Activated T-helper 2 cell treated with anti-CD3 and anti-CD28 coated beads, Interferon-gamma antibody, Interleukin-2, Interleukin-4, amounts not matched to agents 10 μg/mL and 5 μg/mL and 100 μg/mL, durations not matched to agents 14 hours and 24 hours and 36 hours (primary cell): Measurements from ENCODE around the gene TMC5. TPM values are rescaled to one million over a fixed set of nuclear protein-coding genes. Genes with fewer than 3 reads are reported as not detected.
"Not testable (repeated sequence)": the region's sequence is repeated elsewhere in the genome, so short reads cannot be mapped to it uniquely, and the experiment has no call there.

Experiments
- DNase-seq: peaks from one replicate; pipeline ENCODE4 v3.0.0; 2021; ENCODE audit warnings: low spot score
- H3K27ac Mint-ChIP-seq: one replicate; pipeline ENCODE4 v1.8.0; 2021; ENCODE audit warnings: mixed read lengths
- H3K27me3 Mint-ChIP-seq: one replicate; pipeline ENCODE4 v1.8.0; 2021; ENCODE audit warnings: low read depth, mixed read lengths
- H3K36me3 Mint-ChIP-seq: one replicate; pipeline ENCODE4 v1.8.0; 2021; ENCODE audit warnings: low read depth, mixed read lengths
- H3K4me1 Mint-ChIP-seq: one replicate; pipeline ENCODE4 v1.8.0; 2021; ENCODE audit warnings: low read depth, mixed read lengths
- H3K4me3 Mint-ChIP-seq: one replicate; pipeline ENCODE4 v1.8.0; 2021; ENCODE audit warnings: low read depth, mild to moderate bottlenecking, moderate library complexity, mixed read lengths
- H3K9me3 Mint-ChIP-seq: one replicate; pipeline ENCODE4 v1.8.0; 2021; ENCODE audit warnings: mixed read lengths
- intact Hi-C: fragments of 100-400 bp; cut with micrococcal nuclease; formaldehyde crosslinking; loops from one replicate; pipeline ENCODE4 v1.15.1; 2023
- total RNA-seq: library from RNA; stranded (reverse); gene quantifications from 2 replicates; pipeline ENCODE4 v1.2.3, GENCODE V29; 2022

The TMC5 gene
- total RNA-seq, 1 donor from 2014 or later, result not detected

GRCh38 chr16:19412055-19412454 is 5.6 kb upstream of the TMC5 start:
- Mint-ChIP-seq H3K27me3 (peaks cover 56% of the 10 kb centered on the region), H3K9me3 (peaks cover 10% of the 10 kb centered on the region)
- H3K4me1 Mint-ChIP-seq, H3K4me3 Mint-ChIP-seq, intact Hi-C loops, H3K27ac Mint-ChIP-seq, H3K36me3 Mint-ChIP-seq, DNase-seq: not testable (repeated sequence)

DNA sequence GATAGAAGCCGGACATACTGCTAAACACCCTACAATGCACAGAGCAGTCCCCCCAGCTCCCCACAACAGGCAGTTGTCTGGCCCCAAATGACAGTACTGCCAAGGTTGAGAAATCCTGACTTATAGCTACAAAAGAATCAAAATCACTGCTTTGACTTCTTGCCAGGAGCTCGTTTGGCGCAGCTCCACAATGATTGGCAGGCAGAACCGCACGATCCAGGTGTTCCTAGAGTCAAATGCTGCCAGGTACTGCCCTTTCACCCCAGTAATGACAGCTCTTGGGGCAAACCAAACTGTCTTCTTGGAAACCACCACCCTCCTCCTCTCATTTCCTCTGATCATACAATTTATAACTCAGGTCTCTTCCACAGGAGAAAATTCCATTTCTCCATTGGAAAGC is 2.2 kb upstream of the TMC5 start:
- no peaks in the 10 kb centered on the region for H3K36me3 Mint-ChIP-seq

DNA sequence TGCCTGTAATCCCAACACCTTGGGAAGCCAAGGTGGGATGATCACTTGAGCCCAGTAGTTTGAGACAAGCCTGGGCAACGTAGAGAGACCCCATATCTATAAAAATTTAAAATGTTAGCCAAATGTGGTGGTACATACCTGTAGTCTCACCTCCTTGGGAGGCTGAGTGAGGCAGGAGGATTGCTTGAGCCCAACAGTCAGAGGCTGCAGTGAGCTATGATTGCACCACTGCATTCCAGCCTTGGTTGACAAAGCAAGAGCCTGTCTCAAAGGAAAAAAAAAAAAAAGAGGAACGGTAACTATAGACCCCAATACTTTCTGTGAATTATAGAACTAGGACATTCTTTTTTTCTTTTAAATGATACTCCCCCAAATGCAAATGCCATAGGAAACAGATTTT is 1.8 kb upstream of the TMC5 start:
- DNase-seq, result no peak
- Mint-ChIP-seq H3K9me3 (no peaks in the 10 kb centered on the region), H3K4me3 (no peak overlapping the region), H3K27ac (no peak overlapping the region), H3K27me3 (peaks cover 28% of the 10 kb centered on the region), H3K36me3 (no peaks in the 10 kb centered on the region), H3K4me1 (peaks cover 3% of the 10 kb centered on the region)
- intact Hi-C loops, result no loop called here

More for the DNA sequence above, 2.2 kb upstream of the TMC5 start:
- Mint-ChIP-seq H3K4me1 (peaks cover 4% of the 10 kb centered on the region), H3K27me3 (peaks cover 30% of the 10 kb centered on the region), H3K27ac (no peak overlapping the region), H3K4me3 (no peak overlapping the region), H3K9me3 (no peaks in the 10 kb centered on the region)
- DNase-seq, result no peak
- intact Hi-C loops, result no loop called here

GRCh38 chr16:19418200-19418599 is 517 bp downstream of the TMC5 start:
- no peak overlapping the region for H3K27ac Mint-ChIP-seq
- intact Hi-C loops, result no loop called here
- H3K4me3 Mint-ChIP-seq, result no peak overlapping the region
- H3K9me3 Mint-ChIP-seq, result peaks cover 4% of the 10 kb centered on the region
- H3K27me3 Mint-ChIP-seq, result peaks cover 16% of the 10 kb centered on the region
- no peaks in the 10 kb centered on the region for H3K4me1 Mint-ChIP-seq
- H3K36me3 Mint-ChIP-seq, result no peaks in the 10 kb centered on the region
- no peak for DNase-seq

- no peak for DNase-seq
- no peak overlapping the region for H3K4me3 Mint-ChIP-seq
- H3K9me3 Mint-ChIP-seq, result peaks cover 4% of the 10 kb centered on the region
- intact Hi-C loops, result no loop called here
- peaks cover 11% of the 10 kb centered on the region for H3K27me3 Mint-ChIP-seq
- no peaks in the 10 kb centered on the region for H3K36me3 Mint-ChIP-seq
- no peak overlapping the region for H3K27ac Mint-ChIP-seq
- H3K4me1 Mint-ChIP-seq, result no peaks in the 10 kb centered on the region
Observed at GRCh38 chr16:19419698-19420075, 2.0 kb downstream of the TMC5 start.

- Mint-ChIP-seq H3K9me3 (peaks cover 4% of the 10 kb centered on the region), H3K27me3 (peaks cover 3% of the 10 kb centered on the region), H3K4me1 (no peaks in the 10 kb centered on the region), H3K36me3 (no peaks in the 10 kb centered on the region), H3K4me3 (no peak overlapping the region), H3K27ac (no peak overlapping the region)
- intact Hi-C loops, result no loop called here
- no peak for DNase-seq
Observed at GRCh38 chr16:19424478-19424877, 6.8 kb downstream of the TMC5 start.

DNA sequence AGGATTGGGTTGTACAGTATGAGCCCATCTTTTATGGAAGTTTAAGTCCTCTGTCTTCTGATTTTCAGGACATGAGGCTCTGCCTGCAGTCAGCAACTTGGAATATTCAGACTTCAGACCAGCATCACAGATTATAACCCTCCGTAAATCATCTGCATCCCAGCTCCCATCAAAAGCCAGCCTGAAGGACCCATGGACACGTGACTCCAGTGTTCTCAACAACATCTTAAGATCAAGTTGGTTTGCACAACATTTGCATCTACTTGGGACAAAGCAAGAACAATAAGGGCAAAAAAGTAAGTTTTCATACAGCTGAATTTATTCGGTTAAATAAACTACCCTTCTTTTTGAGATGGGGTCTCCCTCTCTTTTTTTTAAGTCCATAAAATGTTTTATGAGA is 12.7 kb downstream of the TMC5 start:
- H3K27ac Mint-ChIP-seq, result no peak overlapping the region
- no peaks in the 10 kb centered on the region for H3K9me3 Mint-ChIP-seq
- no peaks in the 10 kb centered on the region for H3K36me3 Mint-ChIP-seq
- DNase-seq, result no peak
- H3K4me1 Mint-ChIP-seq, result peaks cover 10% of the 10 kb centered on the region
- H3K27me3 Mint-ChIP-seq, result no peaks in the 10 kb centered on the region
- intact Hi-C loops, result no loop called here
- no peak overlapping the region for H3K4me3 Mint-ChIP-seq

GRCh38 chr16:19431636-19432340 is 14.1 kb downstream of the TMC5 start:
- H3K4me3 Mint-ChIP-seq, result no peak overlapping the region
- H3K4me1 Mint-ChIP-seq, result peaks cover 10% of the 10 kb centered on the region
- no peaks in the 10 kb centered on the region for H3K36me3 Mint-ChIP-seq
- no peak for DNase-seq
- intact Hi-C loops, result no loop called here
- no peaks in the 10 kb centered on the region for H3K27me3 Mint-ChIP-seq
- no peaks in the 10 kb centered on the region for H3K9me3 Mint-ChIP-seq
- H3K27ac Mint-ChIP-seq, result no peak overlapping the region

GRCh38 chr16:19432429-19432828 is 14.7 kb downstream of the TMC5 start:
- intact Hi-C loops, result no loop called here
- DNase-seq, result no peak
- Mint-ChIP-seq H3K36me3 (no peaks in the 10 kb centered on the region), H3K27ac (no peak overlapping the region), H3K4me3 (no peak overlapping the region), H3K4me1 (peaks cover 10% of the 10 kb centered on the region), H3K9me3 (no peaks in the 10 kb centered on the region), H3K27me3 (no peaks in the 10 kb centered on the region)

GRCh38 chr16:19434584-19434983 is 16.9 kb downstream of the TMC5 start:
- intact Hi-C loops, result no loop called here
- H3K4me3 Mint-ChIP-seq, result no peak overlapping the region
- no peaks in the 10 kb centered on the region for H3K9me3 Mint-ChIP-seq
- no peaks in the 10 kb centered on the region for H3K27me3 Mint-ChIP-seq
- no peak overlapping the region for H3K27ac Mint-ChIP-seq
- H3K36me3 Mint-ChIP-seq, result no peaks in the 10 kb centered on the region
- DNase-seq, result no peak
- H3K4me1 Mint-ChIP-seq, result peaks cover 10% of the 10 kb centered on the region

GRCh38 chr16:19436540-19436939 is 18.9 kb downstream of the TMC5 start:
- intact Hi-C loops, result no loop called here
- Mint-ChIP-seq H3K27me3 (no peaks in the 10 kb centered on the region), H3K9me3 (no peaks in the 10 kb centered on the region), H3K4me1 (peaks cover 10% of the 10 kb centered on the region), H3K27ac (no peak overlapping the region), H3K36me3 (no peaks in the 10 kb centered on the region), H3K4me3 (no peak overlapping the region)
- no peak for DNase-seq

GRCh38 chr16:19437280-19437679 is 19.6 kb downstream of the TMC5 start:
- Mint-ChIP-seq H3K4me1 (peaks cover 4% of the 10 kb centered on the region), H3K4me3 (no peak overlapping the region), H3K36me3 (no peaks in the 10 kb centered on the region), H3K27ac (no peak overlapping the region), H3K9me3 (no peaks in the 10 kb centered on the region), H3K27me3 (no peaks in the 10 kb centered on the region)
- DNase-seq, result no peak
- intact Hi-C loops, result no loop called here

GRCh38 chr16:19438739-19439138 is 21.1 kb downstream of the TMC5 start:
- no peak overlapping the region for H3K27ac Mint-ChIP-seq
- no peak overlapping the region for H3K4me3 Mint-ChIP-seq
- H3K9me3 Mint-ChIP-seq, result no peaks in the 10 kb centered on the region
- no peaks in the 10 kb centered on the region for H3K4me1 Mint-ChIP-seq
- peaks cover 3% of the 10 kb centered on the region for H3K27me3 Mint-ChIP-seq
- H3K36me3 Mint-ChIP-seq, result no peaks in the 10 kb centered on the region
- intact Hi-C loops, result no loop called here
- DNase-seq, result no peak

- no peak for DNase-seq
- Mint-ChIP-seq H3K36me3 (no peaks in the 10 kb centered on the region), H3K4me3 (no peak overlapping the region), H3K4me1 (no peaks in the 10 kb centered on the region), H3K9me3 (no peaks in the 10 kb centered on the region), H3K27ac (no peak overlapping the region), H3K27me3 (peaks cover 4% of the 10 kb centered on the region)
- intact Hi-C loops, result no loop called here
Observed at GRCh38 chr16:19439483-19439882, 21.8 kb downstream of the TMC5 start.
